Stomach (tissue), 4 donors: ENCODE measurements around the gene AMN1.

Experiments
- EP300 ChIP-seq: sonication (generic); formaldehyde crosslinking; IDR thresholded peaks from one replicate; pipeline ENCODE4 v1.6.1; 2017; ENCODE audit warnings: antibody characterized with exemption
- POLR2A ChIP-seq, 4 donors: fragments of 450-650 bp; IDR thresholded peaks; one replicate each; pipeline ENCODE4 v1.6.1; 2016; ENCODE audit warnings: antibody characterized with exemption in 4 of 4, control low read depth in 2 of 4, mild to moderate bottlenecking in 1 of 4, moderate library complexity in 1 of 4
- POLR2AphosphoS5 ChIP-seq, 3 donors: sonication (generic); formaldehyde crosslinking; IDR thresholded peaks; one replicate each; pipeline ENCODE4 v1.6.1; 2016; ENCODE audit warnings: antibody characterized with exemption in 3 of 3
- TF ChIP-seq, protein P1 (sequence below), 7 experiments: fragments of 450-650 bp in 4 of 7; fragments of 200-600 bp in 3 of 7; sonication (generic) in 3 of 7; IDR thresholded peaks; one replicate each; pipeline ENCODE4 v1.5.1; 2016 to 2019; ENCODE audit warnings: antibody characterized with exemption in 7 of 7, control low read depth in 2 of 7, mild to moderate bottlenecking in 1 of 7

DNA sequence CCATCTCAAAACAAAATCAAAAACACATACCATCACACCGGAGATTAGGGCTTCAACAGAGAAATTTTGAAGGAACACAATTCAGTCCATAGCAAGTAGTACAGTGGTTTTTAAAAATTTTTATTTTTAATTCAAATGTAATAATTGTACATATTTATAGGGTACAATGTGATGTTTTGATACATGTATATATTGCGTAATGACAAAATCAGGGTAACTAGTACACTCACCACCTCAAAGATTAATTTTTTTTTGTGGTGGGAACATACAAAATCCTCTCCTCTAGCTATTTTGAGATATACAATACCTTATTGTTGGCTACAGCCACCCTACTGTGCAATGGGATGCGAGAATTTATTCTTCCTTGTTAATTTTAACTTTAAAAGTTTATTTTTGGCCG lies 95.4 kb downstream of the AMN1 start:
- TF ChIP-seq POLR2A (IDR thresholded peaks at IDR 0.05) (no peak), EP300 (no peak), POLR2AphosphoS5 (IDR thresholded peaks at IDR 0.05) (no peak)
- TF ChIP-seq, protein P1, sequence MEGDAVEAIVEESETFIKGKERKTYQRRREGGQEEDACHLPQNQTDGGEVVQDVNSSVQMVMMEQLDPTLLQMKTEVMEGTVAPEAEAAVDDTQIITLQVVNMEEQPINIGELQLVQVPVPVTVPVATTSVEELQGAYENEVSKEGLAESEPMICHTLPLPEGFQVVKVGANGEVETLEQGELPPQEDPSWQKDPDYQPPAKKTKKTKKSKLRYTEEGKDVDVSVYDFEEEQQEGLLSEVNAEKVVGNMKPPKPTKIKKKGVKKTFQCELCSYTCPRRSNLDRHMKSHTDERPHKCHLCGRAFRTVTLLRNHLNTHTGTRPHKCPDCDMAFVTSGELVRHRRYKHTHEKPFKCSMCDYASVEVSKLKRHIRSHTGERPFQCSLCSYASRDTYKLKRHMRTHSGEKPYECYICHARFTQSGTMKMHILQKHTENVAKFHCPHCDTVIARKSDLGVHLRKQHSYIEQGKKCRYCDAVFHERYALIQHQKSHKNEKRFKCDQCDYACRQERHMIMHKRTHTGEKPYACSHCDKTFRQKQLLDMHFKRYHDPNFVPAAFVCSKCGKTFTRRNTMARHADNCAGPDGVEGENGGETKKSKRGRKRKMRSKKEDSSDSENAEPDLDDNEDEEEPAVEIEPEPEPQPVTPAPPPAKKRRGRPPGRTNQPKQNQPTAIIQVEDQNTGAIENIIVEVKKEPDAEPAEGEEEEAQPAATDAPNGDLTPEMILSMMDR (IDR thresholded peaks at IDR 0.05) = no peak
